Kidney tubule cell (primary cell): ENCODE measurements around the gene ZNF716.
"Not testable (repeated sequence)": the region's sequence is repeated elsewhere in the genome, so short reads cannot be mapped to it uniquely, and the experiment has no call there.

Experiments used
- DNase-seq: peaks from one replicate; pipeline ENCODE4 v3.0.0-alpha.2; 2018; ENCODE audit warnings: low spot score

Gene ZNF716

GRCh38 chr7:57426629-57427003 lies 23.4 kb upstream of the ZNF716 start:
- DNase-seq, result no peak

- DNase-seq, result no peak
Observed at GRCh38 chr7:57427146-57427545, 22.8 kb upstream of the ZNF716 start.

- DNase-seq, result no peak
Observed at GRCh38 chr7:57427594-57427993, 22.4 kb upstream of the ZNF716 start.

- DNase-seq, result no peak
Observed at GRCh38 chr7:57432583-57432982, 17.4 kb upstream of the ZNF716 start.

- DNase-seq, result no peak
Observed at GRCh38 chr7:57437581-57437980, 12.4 kb upstream of the ZNF716 start.

GRCh38 chr7:57438244-57438643 lies 11.7 kb upstream of the ZNF716 start:
- no peak for DNase-seq

GRCh38 chr7:57443567-57443966 lies 6.4 kb upstream of the ZNF716 start:
- no peak for DNase-seq

- not testable (repeated sequence) for DNase-seq
Observed at GRCh38 chr7:57469186-57469828, 19.3 kb downstream of the ZNF716 start.

- DNase-seq, result not testable (repeated sequence)
Observed at GRCh38 chr7:57480304-57480703, 30.3 kb downstream of the ZNF716 start.

- DNase-seq, result not testable (repeated sequence)
Observed at GRCh38 chr7:57485022-57485421, 35.0 kb downstream of the ZNF716 start.

- DNase-seq, result no peak
Observed at GRCh38 chr7:57487957-57488356, 38.0 kb downstream of the ZNF716 start.

GRCh38 chr7:57495111-57495510 lies 45.1 kb downstream of the ZNF716 start:
- not testable (repeated sequence) for DNase-seq

- no peak for DNase-seq
Observed at GRCh38 chr7:57496395-57496794, 46.4 kb downstream of the ZNF716 start.

GRCh38 chr7:57505176-57505575 lies 55.2 kb downstream of the ZNF716 start:
- peak; percentile 56 for DNase-seq
